GM12874 (cell line): ENCODE measurements around the gene PLBD2.
A peak's percentile ranks its signal among the peaks of the same experiment; 100 is the strongest.

ENCODE experiments used
- TF ChIP-seq, protein P1 (sequence below): IDR thresholded peaks from 2 replicates; pipeline ENCODE4 v1.5.1; 2011; ENCODE audit warnings: low read depth, mild to moderate bottlenecking, control low read depth, low read length, moderate library complexity; ENCODE audit not compliant: insufficient read depth

The PLBD2 gene, protein sequence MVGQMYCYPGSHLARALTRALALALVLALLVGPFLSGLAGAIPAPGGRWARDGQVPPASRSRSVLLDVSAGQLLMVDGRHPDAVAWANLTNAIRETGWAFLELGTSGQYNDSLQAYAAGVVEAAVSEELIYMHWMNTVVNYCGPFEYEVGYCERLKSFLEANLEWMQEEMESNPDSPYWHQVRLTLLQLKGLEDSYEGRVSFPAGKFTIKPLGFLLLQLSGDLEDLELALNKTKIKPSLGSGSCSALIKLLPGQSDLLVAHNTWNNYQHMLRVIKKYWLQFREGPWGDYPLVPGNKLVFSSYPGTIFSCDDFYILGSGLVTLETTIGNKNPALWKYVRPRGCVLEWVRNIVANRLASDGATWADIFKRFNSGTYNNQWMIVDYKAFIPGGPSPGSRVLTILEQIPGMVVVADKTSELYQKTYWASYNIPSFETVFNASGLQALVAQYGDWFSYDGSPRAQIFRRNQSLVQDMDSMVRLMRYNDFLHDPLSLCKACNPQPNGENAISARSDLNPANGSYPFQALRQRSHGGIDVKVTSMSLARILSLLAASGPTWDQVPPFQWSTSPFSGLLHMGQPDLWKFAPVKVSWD

DNA sequence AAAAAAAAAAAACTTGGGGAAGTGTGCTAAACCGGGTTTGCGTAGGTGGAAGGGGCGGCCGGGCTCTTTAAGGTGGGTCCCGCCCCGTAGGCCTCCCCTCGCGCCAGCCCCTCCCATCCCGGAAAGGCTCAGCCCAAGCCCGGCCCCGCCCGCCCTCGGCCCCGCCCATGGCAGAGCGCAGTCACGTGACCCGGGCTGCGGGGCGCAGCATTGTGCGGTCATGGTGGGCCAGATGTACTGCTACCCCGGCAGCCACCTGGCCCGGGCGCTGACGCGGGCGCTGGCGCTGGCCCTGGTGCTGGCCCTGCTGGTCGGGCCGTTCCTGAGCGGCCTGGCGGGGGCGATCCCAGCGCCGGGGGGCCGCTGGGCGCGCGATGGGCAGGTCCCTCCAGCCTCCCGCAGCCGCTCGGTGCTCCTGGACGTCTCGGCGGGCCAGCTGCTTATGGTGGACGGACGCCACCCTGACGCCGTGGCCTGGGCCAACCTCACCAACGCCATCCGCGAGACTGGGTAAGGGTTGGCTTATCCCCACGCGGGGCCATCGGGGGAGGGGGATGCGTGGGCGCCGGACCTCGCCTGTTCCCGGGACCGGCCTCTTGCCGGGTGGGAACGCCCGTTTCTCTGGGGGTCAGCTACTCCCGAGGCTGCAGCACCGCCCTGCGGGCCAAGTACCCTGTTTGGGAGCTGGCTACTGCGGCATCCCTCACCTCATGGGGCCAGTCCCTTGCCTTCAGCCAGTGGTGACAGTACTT, at the start of gene PLBD2:
TSS of gene PLBD2 (plus strand) at position 207 of the 752 bp plus-strand sequence. CDS start at position 221, 14 bp downstream.
- TF ChIP-seq, protein P1, sequence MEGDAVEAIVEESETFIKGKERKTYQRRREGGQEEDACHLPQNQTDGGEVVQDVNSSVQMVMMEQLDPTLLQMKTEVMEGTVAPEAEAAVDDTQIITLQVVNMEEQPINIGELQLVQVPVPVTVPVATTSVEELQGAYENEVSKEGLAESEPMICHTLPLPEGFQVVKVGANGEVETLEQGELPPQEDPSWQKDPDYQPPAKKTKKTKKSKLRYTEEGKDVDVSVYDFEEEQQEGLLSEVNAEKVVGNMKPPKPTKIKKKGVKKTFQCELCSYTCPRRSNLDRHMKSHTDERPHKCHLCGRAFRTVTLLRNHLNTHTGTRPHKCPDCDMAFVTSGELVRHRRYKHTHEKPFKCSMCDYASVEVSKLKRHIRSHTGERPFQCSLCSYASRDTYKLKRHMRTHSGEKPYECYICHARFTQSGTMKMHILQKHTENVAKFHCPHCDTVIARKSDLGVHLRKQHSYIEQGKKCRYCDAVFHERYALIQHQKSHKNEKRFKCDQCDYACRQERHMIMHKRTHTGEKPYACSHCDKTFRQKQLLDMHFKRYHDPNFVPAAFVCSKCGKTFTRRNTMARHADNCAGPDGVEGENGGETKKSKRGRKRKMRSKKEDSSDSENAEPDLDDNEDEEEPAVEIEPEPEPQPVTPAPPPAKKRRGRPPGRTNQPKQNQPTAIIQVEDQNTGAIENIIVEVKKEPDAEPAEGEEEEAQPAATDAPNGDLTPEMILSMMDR, result no peak

DNA sequence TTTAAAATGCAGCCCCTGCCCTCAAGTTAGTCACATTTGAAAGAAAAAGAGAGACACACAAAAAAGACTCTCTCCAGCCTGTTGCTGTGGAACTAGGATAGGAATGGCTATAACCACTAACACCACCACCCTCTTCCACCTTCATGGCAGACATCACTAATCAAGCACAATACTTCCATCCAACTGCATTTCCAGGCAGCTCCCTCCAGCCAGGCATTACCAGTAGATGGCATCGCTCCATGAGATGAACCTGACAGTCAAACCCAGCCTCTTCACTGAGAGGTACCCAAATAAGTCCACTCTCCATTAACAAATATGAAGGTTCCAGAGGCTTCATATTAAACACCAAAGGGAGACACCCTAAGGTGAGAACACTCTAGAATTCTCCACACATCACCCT, 47.9 kb upstream of the PLBD2 start:
- TF ChIP-seq, protein P1, result 0 out of 2 replicates have a peak, but pooled peaks have one; percentile 0

DNA sequence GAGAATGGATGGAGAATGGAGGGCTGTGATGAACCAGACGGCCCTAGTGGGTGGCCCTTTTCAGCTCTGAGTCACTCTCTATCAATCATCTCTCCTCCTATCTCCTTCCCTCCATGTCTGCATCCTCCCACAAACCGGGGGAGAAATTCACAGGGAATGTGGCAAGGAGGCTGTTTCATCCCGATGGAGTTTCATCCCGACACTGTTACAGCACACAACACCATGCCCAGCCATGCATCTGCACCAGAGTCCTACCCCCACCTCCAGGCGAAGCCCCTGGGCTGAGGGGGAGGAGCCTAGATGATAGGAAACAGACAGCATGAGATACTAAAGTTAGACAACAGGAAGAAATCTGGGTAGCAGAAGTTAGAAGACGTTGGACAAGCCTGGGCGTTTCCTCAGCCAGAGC, 44.3 kb upstream of the PLBD2 start:
- TF ChIP-seq, protein P1, result no peak

DNA sequence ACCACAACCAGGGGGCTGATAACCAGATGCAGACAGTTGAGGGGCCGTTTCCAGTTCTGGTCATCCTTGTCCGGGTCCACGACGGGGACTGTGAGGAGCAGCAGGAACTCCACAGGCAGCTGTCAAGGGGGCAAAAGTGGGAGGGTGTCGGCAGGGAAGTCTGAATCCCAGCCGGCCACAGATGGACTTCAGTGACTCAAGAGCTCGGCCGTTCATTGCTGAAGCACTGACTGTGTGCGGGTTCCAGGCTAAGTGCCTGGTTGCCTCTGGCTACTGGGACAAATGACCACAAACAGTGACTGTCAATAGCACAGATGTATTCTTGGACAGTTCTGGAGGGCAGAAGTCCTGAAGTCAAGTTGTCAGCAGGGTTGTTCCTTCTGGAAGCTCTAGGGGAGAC, 43.0 kb upstream of the PLBD2 start:
- TF ChIP-seq, protein P1, result no peak

DNA sequence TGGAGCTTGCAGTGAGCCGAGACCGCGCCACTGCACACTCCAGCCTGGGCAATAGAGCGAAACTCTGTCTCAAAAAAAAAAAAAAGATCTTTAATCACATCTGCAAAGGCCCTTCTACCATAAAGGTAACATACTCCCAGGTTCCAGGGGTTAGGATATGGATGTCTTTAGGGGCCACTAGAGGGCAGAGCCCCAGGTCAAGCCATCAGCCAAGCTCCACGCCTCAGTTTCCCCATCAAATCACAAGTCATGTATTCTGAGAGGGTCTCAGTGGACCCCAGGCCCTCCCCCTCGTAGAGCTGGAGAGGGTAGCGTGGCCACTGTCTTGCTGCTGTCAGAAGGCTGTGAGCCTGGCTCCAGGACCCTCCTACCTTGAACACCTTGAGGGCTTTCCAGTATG, 42.2 kb upstream of the PLBD2 start:
- TF ChIP-seq, protein P1, result no peak

DNA sequence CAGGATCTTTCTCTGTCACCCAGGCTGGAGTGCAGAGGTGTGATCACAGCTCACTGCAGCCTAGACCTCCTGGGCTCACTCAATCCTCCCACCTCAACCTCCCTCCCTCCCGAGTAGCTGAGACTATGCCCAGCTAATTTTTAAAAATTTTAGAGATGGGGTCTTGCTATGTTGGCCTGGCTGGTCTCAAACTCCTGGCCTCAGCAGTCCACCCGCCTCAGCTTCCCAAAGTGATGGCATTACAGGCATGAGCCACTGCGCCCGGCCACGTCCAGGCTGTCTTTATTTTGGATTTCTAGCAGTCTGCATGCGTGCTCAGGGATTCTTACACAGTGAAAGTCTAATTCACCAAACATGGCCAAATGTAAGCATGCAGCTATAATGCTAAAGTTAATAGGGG, 41.3 kb upstream of the PLBD2 start:
- TF ChIP-seq, protein P1, result no peak

DNA sequence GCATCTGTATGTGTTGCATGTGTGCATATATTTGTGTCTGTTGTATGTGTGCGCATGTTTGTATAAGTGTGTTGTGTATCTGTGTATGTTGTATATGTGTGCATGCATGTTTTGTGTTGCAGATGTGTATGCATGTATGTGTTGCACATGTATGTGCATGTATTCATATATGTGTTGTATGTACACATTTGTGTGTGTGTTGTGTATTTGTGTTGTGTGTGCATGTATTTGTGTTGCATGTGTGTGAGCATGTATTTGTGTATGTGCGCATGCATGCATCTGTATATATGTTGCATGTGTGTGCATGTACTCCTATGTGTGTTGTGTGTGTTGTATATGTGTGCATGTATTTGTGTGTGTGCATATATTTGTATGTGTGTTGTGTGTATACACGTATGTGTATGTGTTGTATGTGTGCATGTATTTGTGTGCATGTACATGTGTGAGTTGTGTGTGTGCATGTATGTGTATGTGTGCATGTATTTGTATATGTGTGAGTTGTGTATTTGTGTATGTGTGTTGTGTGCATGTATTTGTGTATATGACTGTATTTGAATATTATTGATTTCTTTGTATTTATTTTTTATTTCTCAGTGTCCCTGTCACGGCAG, 40.2 kb upstream of the PLBD2 start:
- TF ChIP-seq, protein P1, result no peak
